ENCODE data around the gene PLA2G4B.

- TF ChIP-seq CTCF (IDR thresholded peaks at IDR 0.05) (no peak), POLR2A (IDR thresholded peaks at IDR 0.05) (no peak)
These were observed 47.7 kb upstream of the PLA2G4B start for GRCh38 chr15:41790756-41791546.
